K562 (cell line): ENCODE results near the gene ZNF202. TPM values are rescaled to one million over a fixed set of nuclear protein-coding genes. Genes with fewer than 3 reads are reported as not detected.
A peak's percentile ranks its signal among the peaks of the same experiment; 100 is the strongest.

Experiments
- DACH1 ChIP-seq: fragments of 450-650 bp; IDR thresholded peaks from 2 replicates; pipeline ENCODE4 v1.6.1; 2018; ENCODE audit not compliant: partially characterized antibody
- DPF2 ChIP-seq: fragments of 450-650 bp; IDR thresholded peaks from 2 replicates; pipeline ENCODE4 v1.6.1; 2016
- ETV1 ChIP-seq: fragments of 450-650 bp; conservative IDR thresholded peaks from 2 replicates; pipeline ENCODE4 v1.6.1; 2016; ENCODE audit warnings: missing genetic modification characterization, control low read depth, low read depth, missing compliant biosample characterization
- HDAC2 ChIP-seq: fragments of 450-650 bp; IDR thresholded peaks from 2 replicates; pipeline ENCODE4 v1.6.1; 2016; ENCODE audit warnings: mild to moderate bottlenecking
- JUND ChIP-seq, 2 experiments: IDR thresholded peaks; 2 replicates in 1 of 2; 3 replicates in 1 of 2; pipeline ENCODE4 v1.6.1; 2011; ENCODE audit warnings: borderline replicate concordance in 2 of 2, low read depth in 2 of 2, low read length in 2 of 2, improper control_type of control experiment in 1 of 2, missing biosample characterization in 1 of 2, missing genetic modification characterization in 1 of 2, missing genetic modification reagents in 1 of 2
- KLF16 ChIP-seq: IDR thresholded peaks from 2 replicates; pipeline ENCODE4 v1.6.1; 2016; ENCODE audit warnings: antibody characterized with exemption
- MTA2 ChIP-seq: fragments of 450-650 bp; IDR thresholded peaks from 2 replicates; pipeline ENCODE4 v1.6.1; 2016; ENCODE audit warnings: low read depth
- NBN ChIP-seq: fragments of 450-650 bp; IDR thresholded peaks from 2 replicates; pipeline ENCODE4 v1.6.1; 2016; ENCODE audit warnings: low read depth, mild to moderate bottlenecking
- TEAD4 ChIP-seq, 2 experiments: sonication (generic) in 1 of 2; formaldehyde crosslinking in 1 of 2; IDR thresholded peaks; 2 replicates each; pipeline versions ENCODE4 v1.6.1 to v1.8.0; 2012 to 2022; ENCODE audit warnings: borderline replicate concordance in 1 of 2, inconsistent platforms in 1 of 2, low read length in 1 of 2, mild to moderate bottlenecking in 1 of 2, missing genetic modification reagents in 1 of 2
- THRAP3 ChIP-seq: fragments of 450-650 bp; IDR thresholded peaks from 2 replicates; pipeline ENCODE4 v1.6.1; 2016; ENCODE audit warnings: mild to moderate bottlenecking, inconsistent platforms, borderline replicate concordance
- ZBTB7A ChIP-seq: IDR thresholded peaks from 2 replicates; pipeline ENCODE4 v1.6.1; 2011; ENCODE audit warnings: low read depth, mild to moderate bottlenecking, low read length, moderate library complexity, borderline replicate concordance; ENCODE audit not compliant: control insufficient read depth
- ZSCAN29 ChIP-seq: fragments of 450-650 bp; IDR thresholded peaks from 2 replicates; pipeline ENCODE4 v1.6.1; 2017
- polyA plus RNA-seq, 8 experiments: library from polyadenylated mRNA; depleted of rRNA in 4 of 8; stranded (reverse) in 5 of 8; unstranded in 3 of 8; fragments of >200 nt; fragmentation: Nextera tagmentation in 2 of 8; fragmentation: Illumina TruSeq in 1 of 8; extraction: Ambion mirVana in 2 of 8; extraction: Trizol in 1 of 8; gene quantifications; 2 replicates each; pipeline versions ENCODE4 v1.2.1 to v1.2.3, GENCODE V29; 2011 to 2014; ENCODE audit warnings: inconsistent platforms in 1 of 8, missing spikeins in 1 of 8
- total RNA-seq, 7 experiments: library from RNA; depleted of rRNA in 6 of 7; stranded (reverse); fragments of >200 nt in 6 of 7; fragmentation: Illumina TruSeq in 2 of 7; extraction: Trizol in 2 of 7; gene quantifications; 2 replicates each; pipeline versions ENCODE4 v1.2.1 to v1.2.3, GENCODE V29; 2011 to 2021; ENCODE audit warnings: low replicate concordance in 1 of 7
- TF ChIP-seq, protein P1 (sequence below): fragments of 450-650 bp; IDR thresholded peaks from 2 replicates; pipeline ENCODE4 v1.6.1; 2017; ENCODE audit warnings: antibody characterized with exemption, mild to moderate bottlenecking
- TF ChIP-seq, protein P2 (sequence below): sonication (generic); formaldehyde crosslinking; IDR thresholded peaks from 2 replicates; pipeline ENCODE4 v1.8.1; 2023; ENCODE audit warnings: missing genetic modification reagents, mild to moderate bottlenecking, borderline replicate concordance

The ZNF202 gene
- total and polyA plus RNA-seq, 9 of the 15 experiments (the other 6 are each of a cell fraction or from before 2014, with no cell fraction given), result 2.3 to 18.7 (median 12.7) TPM

DNA sequence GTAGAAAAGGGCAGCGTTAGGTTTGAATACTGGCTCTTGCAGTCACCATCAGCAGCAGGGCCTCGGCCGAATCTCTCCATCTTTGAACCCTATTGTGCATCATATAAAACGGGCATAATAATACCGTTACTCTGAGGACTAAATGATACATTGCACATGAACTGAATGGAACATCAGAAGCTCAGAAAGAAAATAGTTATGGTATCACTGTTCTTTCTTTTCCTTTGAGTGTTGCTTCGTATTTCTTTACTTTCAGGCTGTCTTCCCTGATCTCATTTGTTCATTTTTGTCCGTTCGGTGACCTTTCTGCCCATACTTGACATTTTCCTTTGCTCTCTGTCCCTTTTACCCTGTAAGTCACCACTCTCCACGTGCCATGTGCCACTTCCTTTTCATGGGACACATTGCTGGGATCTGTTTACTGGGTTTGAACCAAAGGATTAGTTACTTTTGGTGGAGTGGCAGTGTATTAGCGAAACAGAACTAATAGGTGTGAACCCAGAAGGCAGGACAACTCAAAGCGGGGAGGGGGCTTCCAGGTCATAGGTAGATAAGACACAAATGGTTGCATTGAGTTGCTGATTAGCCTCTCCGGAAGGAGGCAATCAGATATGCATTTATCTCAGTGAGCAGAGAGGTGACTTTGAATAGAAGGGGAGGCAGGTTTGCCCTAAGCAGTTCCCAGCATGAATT is 717 bp upstream of the ZNF202 start (continued):
- TF ChIP-seq, protein P1, sequence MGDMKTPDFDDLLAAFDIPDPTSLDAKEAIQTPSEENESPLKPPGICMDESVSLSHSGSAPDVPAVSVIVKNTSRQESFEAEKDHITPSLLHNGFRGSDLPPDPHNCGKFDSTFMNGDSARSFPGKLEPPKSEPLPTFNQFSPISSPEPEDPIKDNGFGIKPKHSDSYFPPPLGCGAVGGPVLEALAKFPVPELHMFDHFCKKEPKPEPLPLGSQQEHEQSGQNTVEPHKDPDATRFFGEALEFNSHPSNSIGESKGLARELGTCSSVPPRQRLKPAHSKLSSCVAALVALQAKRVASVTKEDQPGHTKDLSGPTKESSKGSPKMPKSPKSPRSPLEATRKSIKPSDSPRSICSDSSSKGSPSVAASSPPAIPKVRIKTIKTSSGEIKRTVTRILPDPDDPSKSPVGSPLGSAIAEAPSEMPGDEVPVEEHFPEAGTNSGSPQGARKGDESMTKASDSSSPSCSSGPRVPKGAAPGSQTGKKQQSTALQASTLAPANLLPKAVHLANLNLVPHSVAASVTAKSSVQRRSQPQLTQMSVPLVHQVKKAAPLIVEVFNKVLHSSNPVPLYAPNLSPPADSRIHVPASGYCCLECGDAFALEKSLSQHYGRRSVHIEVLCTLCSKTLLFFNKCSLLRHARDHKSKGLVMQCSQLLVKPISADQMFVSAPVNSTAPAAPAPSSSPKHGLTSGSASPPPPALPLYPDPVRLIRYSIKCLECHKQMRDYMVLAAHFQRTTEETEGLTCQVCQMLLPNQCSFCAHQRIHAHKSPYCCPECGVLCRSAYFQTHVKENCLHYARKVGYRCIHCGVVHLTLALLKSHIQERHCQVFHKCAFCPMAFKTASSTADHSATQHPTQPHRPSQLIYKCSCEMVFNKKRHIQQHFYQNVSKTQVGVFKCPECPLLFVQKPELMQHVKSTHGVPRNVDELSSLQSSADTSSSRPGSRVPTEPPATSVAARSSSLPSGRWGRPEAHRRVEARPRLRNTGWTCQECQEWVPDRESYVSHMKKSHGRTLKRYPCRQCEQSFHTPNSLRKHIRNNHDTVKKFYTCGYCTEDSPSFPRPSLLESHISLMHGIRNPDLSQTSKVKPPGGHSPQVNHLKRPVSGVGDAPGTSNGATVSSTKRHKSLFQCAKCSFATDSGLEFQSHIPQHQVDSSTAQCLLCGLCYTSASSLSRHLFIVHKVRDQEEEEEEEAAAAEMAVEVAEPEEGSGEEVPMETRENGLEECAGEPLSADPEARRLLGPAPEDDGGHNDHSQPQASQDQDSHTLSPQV, result 0 out of 2 replicates have a peak, but pooled peaks have one; percentile 49
- TF ChIP-seq KLF16 (peak; percentile 83), TEAD4 (IDR thresholded peaks at IDR 0.05; ENCODE audit: low read length) (peak; percentile 84), TEAD4 (CRISPR knock-in tag; IDR thresholded peaks at IDR 0.05; ENCODE audit: borderline replicate concordance) (no peak), DPF2 (peak; percentile 92), ZSCAN29 (no peak), DACH1 (peak; percentile 57), JUND (IDR thresholded peaks at IDR 0.05; ENCODE audit: borderline replicate concordance, low read depth, low read length) (peak; percentile 29; the same call in 1 of the 2 replicates), JUND (tag; IDR thresholded peaks at IDR 0.05; ENCODE audit: borderline replicate concordance, low read depth, low read length) (no peak), THRAP3 (no peak), ETV1 (peak; percentile 95), HDAC2 (0 out of 2 replicates have a peak, but pooled peaks have one; percentile 46), MTA2 (peak; percentile 71), ZBTB7A (peak; percentile 63; the same call in 1 of the 2 replicates), NBN (0 out of 2 replicates have a peak, but pooled peaks have one; percentile 1)
- TF ChIP-seq, protein P2, sequence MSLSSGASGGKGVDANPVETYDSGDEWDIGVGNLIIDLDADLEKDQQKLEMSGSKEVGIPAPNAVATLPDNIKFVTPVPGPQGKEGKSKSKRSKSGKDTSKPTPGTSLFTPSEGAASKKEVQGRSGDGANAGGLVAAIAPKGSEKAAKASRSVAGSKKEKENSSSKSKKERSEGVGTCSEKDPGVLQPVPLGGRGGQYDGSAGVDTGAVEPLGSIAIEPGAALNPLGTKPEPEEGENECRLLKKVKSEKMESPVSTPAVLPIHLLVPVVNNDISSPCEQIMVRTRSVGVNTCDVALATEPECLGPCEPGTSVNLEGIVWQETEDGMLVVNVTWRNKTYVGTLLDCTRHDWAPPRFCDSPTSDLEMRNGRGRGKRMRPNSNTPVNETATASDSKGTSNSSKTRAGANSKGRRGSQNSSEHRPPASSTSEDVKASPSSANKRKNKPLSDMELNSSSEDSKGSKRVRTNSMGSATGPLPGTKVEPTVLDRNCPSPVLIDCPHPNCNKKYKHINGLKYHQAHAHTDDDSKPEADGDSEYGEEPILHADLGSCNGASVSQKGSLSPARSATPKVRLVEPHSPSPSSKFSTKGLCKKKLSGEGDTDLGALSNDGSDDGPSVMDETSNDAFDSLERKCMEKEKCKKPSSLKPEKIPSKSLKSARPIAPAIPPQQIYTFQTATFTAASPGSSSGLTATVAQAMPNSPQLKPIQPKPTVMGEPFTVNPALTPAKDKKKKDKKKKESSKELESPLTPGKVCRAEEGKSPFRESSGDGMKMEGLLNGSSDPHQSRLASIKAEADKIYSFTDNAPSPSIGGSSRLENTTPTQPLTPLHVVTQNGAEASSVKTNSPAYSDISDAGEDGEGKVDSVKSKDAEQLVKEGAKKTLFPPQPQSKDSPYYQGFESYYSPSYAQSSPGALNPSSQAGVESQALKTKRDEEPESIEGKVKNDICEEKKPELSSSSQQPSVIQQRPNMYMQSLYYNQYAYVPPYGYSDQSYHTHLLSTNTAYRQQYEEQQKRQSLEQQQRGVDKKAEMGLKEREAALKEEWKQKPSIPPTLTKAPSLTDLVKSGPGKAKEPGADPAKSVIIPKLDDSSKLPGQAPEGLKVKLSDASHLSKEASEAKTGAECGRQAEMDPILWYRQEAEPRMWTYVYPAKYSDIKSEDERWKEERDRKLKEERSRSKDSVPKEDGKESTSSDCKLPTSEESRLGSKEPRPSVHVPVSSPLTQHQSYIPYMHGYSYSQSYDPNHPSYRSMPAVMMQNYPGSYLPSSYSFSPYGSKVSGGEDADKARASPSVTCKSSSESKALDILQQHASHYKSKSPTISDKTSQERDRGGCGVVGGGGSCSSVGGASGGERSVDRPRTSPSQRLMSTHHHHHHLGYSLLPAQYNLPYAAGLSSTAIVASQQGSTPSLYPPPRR (CRISPR knock-in tag), result no peak
